GM20431 (cell line): Measurements from ENCODE around the gene SOAT2.
"Not testable (repeated sequence)": the region's sequence is repeated elsewhere in the genome, so short reads cannot be mapped to it uniquely, and the experiment has no call there.

Source experiments
- in situ Hi-C: fragments of 300-500 bp; cut with MseI, MboI; formaldehyde crosslinking; loops from one replicate; pipeline ENCODE4 v1.15.0; 2020; ENCODE audit warnings: low sequenced_read_pairs; ENCODE audit not compliant: unreplicated experiment

SOAT2 gene

DNA sequence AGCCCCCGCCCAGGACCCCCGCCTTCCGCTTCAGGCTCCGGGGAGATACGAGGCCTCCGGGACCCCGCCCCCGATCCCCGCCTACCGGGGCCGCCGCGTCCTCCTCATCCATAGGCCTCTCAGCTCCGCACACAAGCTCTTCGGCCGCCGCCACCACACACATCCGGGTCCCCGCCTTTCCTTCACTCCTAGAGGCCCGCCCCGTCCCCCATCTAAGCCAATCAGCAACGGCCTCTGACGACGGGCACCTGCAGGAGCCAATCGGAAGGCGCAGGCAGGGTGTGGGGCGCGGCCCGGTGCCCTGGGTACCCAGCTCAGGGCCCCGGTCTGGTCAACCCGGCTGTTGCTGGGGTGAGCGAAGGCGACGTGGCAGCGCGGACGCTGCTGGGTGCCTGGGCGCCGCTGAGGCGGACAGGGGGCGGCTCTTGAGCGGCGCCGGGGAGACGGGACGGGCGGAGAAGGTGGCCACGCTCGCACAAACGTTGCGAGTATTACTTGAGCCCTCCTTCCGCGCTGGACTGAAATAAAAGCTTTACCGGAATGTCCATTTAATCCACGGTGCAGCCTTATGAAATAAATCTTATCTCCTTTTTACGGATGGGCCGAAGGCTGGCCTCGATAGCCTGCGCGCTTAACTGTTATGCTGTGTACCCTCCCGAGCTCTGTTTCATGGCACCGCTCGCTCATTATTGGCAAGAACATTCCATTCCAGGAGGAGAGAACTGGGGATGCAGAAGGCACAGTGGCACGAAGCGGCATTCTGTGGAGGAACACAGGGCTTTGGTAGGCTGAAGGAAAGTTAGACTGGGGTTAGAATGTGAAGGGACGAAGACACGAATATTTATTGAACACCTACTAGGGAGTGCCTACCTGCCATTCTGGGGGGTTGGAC lies 23.8 kb upstream of the SOAT2 start, which contains the start of gene SPRYD3:
SPRYD3 (minus strand) TSS at position 165 of the 892 bp plus-strand sequence; CDS start at position 108, 57 bp downstream.
- in situ Hi-C loops = no loop called here

DNA sequence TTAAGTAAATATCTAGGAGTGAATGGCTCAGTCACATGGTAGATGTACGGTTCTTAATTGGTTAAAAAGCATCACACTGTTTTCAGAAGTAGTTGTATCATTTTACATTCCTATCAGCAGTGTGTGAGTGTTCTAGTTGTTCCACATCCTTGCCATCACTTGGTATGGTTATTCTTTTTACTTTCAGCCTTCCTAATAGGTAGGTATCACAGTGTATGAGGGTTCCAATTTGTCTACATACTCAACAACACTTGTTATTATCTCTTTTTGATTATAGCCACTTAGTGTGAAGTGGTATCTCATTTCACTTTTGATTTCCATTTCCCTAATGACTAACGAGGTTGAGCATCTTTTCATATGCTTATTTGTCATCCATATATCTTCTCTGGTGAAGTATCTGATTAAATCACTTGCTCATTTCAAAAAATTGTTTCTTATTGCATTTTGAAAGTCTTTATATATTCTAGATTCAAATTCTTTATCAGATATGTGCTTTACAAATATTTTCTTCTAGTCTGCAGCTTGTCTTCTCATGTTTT lies 20.6 kb upstream of the SOAT2 start:
- in situ Hi-C loops = no loop called here

DNA sequence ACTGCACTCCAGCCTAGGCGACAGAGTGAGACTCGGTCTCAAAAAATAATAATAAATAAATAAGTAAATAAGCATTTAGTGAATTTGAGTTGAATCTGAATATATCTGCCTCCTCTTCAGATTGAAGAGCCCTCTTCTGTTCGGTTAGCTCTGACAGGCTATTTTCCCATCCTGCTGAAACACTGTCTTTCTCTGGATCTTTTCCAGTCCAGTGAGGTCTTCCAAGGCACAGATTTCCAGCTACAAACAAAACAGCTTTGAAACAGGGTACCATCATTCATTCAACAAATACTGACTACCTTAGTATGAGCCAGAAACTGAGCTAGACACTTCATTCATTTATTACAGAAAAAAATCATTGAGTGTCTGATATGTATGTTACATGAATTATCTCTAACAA lies 16.9 kb upstream of the SOAT2 start:
- in situ Hi-C loops = no loop called here

DNA sequence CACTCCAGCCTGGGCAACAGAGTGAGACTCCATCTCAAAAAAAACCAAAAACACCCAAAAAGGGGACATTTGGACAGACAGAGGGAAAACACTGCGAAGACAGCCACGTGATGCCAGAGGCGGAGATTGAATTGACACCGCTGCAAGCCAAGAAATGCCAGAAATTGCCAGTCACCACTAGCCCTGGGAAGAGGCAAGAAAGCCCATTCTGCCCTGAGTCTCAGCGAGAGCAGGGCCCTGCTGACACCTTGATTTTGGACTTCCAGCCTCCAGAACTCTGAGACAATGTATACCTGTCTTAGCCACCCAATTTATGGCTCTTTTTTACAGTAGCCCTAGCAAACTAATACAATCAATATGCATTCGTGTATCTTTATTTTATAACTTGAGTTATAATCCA lies 13.2 kb upstream of the SOAT2 start:
- in situ Hi-C loops = no loop called here

DNA sequence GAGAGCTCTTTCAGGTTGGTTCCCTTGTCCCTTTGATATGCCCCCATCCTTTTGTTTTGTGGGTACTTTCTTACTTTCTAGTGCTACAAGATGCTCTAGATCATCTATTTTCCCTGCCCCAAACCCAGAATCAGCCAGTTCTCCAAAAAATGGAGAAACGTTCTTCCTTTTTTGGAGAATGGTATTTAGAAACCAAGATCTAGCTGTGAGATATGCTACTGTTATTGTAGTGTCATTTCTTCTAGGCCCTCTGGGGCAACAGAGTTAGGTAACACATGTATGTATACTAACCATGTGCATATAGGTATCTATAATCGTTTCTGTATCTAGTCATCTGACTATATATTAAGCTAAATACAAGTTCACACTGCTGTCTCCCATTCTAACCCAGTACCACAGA lies 12.7 kb upstream of the SOAT2 start:
- in situ Hi-C loops = no loop called here

DNA sequence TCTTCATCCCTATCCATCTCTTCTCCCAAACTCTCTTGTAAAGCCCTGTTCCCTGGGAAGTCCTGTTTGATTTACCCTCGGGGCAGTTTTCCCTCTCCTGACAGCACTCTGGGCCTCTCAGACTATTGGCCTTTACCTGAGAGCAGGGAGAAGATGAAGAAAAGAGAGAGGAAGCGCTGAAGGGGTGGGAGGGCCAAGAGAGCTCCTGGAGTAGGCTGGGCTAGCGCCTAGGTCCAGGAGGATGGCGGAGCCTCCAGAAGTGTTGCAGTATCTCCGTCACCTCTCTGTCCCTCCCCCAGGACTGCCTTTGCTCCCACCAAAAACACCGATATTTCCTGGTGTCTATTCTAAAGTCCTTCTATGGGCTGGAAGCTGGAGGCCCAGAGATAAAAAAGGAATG lies 11.5 kb upstream of the SOAT2 start:
- in situ Hi-C loops = no loop called here

DNA sequence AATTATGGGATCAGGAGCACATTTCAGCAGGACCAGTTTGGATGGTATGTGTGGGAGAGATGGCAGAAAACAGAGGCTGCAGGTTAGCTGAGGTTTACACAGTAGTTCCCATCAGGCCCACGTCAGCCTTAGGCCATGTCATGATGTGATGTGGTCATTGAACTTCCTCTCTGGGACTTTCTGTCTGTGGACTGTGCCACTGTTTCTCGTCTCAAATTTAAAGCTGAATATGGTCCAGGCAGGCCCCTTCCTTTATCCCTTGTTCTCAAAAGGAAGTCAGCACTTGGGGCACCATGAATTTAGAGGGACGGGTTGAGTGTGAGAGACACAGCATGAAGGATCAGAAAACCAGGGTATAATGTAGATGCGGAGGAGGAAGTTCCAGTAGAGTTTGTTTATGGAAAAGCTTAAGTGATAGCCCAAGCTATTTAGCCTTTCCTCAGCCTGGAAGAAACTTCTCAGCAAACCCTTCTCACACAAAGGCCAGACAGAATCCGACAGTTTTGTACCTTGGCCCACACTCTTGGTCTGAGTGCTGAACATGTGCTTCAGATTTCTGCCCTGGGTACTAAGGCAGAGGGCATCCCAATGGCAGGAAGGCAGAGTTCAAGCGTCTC lies 9.4 kb upstream of the SOAT2 start:
- in situ Hi-C loops = no loop called here

DNA sequence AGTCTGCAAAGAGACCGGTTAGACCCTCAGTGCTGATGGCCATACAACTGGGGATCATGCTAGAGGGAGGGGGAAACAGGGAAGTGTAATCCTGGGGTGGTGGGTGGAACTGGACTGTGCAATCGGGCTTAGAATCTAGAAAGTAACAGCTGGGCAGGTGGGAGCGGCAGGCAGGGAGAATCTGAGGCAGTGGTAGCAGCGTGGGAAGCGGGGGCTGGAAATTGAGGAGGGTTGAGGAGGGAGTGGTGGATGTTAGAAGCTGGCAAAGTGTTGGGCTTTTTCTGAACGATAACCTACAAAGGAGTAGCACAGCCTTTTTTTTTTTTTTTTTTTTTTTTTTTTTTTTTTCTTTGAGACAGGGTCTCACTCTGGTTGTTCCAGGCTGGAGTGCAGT lies 8.9 kb upstream of the SOAT2 start:
- in situ Hi-C loops = no loop called here

DNA sequence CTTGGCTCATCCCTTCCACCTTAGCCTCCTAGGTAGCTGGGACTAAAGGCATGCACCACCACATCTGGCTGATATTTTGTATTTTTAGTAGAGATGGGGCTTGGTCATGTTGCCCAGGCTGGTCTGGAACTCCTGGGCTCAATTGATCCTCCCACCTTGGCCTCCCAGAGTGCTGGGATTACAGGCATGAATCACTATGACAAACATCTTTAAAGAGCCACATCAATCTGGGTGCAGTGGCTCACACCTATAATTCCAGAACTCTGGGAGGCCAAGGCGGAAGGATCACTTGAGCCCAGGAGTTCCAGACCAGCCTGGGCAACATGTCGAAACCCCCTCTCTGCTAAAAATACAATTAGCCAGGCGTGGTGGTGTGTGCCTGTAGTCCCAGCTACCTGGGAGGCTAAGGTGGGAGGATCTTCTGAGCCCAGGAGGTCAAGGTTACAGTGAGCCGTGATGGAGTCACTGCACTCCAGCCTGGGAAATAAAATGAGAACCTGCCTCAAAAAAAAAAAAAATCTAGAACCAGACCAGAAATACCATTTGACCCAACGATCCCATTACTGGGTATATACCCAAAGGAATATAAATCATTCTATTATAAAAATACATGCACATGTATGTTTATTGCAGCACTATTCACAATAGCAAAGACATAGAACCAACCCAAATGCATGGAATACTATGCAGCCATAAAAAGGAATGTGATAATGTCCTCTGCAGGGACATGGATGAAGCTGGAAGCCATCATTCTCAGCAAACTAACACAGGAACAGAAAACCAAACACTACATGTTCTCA lies 8.3 kb upstream of the SOAT2 start:
- in situ Hi-C loops = not testable (repeated sequence)

DNA sequence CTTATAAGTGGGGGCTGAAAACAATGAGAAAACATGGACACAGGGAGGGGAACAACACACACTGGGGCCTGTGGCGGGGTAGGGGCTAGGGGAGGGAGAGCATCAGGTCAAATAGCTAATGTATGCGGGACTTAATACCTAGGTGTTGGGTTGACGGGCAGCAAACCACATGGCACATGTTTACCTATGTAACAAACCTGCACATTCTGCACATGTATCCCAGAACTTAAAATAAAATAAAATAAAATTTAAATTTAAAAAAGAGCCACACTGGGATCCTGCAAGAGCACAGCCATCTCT lies 7.7 kb upstream of the SOAT2 start:
- in situ Hi-C loops = not testable (repeated sequence)

DNA sequence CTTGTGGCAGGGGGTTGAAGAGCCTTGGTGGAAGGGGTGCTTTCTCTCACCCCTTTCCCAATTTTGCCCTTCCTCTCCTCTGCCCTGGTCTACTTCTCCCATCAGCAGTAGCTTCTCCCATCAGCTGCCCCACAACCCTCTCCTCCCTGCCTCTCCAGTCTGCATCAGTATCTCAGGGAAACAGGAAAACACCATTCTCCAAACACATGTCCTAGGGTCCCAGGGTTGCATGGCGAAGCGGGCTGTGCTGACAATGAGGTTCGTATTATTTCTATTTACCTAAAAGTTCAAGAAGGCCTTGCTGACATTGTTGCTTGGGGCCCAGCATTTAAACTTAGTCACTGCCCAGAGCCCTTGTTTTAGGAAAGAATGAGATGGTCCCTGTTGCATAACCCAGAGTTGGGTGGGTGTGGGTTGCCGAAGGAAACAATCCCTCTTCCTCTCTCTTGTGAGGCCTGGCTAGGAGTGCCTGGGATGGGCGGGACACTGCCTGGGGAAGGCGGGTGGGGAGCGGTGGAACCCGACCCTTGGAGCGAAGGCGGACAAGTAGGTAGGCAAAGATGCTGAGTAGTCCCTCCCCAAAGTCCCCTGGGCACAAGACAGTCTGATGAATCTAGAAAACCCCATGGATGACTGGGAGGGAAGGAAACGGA lies 7.1 kb upstream of the SOAT2 start:
- in situ Hi-C loops = no loop called here

DNA sequence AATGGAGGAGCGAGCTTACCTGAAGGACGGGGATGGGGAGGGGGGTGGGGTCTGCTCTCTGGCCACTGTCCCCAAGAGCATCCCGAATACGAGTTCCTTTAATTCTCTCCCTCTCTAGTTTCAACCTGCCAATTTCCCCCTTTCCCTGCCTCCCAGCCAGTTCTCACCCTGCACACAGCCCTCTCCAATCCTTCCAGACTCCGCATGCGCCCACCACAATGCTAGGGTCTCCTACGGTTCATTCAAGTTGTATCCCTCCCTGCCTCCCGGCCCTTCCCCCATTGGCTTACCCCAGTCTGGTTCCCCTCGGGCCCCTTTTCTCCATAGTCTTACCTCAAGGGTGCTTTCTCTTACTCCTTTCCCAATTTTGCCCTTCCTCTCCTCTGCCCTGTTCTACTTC lies 6.5 kb upstream of the SOAT2 start:
- in situ Hi-C loops = no loop called here

DNA sequence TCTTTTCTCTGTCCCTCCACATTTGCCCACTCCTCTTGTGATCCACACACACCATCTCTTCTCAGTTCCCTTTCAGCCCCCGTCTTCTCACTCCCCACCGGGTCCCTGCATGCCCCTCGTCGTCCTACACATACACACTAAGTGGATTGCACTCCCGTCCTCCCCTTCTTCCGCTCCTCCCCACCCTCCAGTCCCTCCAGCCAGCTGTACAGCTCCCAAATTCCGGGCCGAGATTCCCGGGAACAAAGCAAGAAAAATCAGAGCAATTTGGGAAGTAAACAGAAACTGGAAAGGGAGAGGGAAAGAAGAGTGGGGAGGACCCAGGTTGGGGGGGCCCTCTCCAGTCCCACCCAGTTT lies 6.1 kb upstream of the SOAT2 start:
- in situ Hi-C loops = no loop called here

DNA sequence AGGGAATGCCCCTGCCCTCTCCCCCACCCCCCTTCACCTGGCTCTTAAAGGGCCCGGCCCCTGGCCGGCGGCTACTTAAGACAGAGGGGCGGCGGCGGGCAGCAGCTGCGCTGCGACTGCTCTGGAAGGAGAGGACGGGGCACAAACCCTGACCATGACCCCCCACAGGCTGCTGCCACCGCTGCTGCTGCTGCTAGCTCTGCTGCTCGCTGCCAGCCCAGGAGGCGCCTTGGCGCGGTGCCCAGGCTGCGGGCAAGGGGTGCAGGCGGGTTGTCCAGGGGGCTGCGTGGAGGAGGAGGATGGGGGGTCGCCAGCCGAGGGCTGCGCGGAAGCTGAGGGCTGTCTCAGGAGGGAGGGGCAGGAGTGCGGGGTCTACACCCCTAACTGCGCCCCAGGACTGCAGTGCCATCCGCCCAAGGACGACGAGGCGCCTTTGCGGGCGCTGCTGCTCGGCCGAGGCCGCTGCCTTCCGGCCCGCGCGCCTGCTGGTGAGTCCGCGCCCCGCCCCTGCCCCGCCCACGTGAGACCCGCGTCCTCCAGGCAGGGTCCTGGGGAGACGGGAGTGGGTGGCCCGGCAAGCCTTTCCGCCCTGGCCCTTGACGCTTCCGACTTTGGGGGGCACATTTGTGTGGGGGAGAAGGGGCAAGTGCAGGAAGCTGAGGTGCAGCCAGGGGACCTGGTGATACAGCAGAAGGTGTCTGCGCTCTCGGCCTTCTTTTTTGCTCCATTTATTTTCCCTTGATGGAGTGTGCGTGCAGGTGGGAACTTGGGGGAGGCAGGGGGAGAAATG lies 5.5 kb upstream of the SOAT2 start, which contains the start of gene IGFBP6:
IGFBP6 (plus strand) TSS at position 104 of the 790 bp plus-strand sequence; CDS start at position 155, 51 bp downstream.
- in situ Hi-C loops = no loop called here

DNA sequence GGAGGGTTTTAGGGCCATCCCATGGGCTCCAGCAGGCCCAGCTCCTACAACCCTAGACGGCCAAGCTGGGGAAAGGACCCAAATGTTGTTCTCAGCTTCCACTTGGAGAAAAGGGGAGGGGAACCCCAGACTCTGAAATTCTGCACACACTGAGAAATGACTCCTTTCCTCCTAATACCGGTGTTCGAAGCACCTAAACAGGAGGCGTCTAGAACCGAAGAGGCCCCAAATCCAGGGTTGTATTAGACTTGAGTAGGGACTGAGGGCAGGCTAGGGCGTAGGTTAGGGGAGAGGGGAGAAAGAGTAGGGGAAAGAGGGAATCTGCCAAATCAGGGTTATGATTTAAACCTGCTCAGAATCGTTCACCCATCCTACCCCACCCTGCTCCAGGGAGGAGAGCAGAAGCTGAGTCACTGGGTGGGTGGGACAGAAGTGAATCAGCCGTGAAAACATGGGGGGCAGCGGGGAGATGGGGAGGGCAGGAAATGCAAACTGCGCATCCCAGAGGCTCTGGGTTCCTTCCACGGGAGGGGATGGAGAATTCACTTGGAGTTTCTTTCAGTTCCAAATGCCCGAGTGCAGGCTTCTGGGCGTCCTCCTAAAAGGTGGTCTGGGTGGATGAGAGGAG lies 4.8 kb upstream of the SOAT2 start:
- in situ Hi-C loops = no loop called here

DNA sequence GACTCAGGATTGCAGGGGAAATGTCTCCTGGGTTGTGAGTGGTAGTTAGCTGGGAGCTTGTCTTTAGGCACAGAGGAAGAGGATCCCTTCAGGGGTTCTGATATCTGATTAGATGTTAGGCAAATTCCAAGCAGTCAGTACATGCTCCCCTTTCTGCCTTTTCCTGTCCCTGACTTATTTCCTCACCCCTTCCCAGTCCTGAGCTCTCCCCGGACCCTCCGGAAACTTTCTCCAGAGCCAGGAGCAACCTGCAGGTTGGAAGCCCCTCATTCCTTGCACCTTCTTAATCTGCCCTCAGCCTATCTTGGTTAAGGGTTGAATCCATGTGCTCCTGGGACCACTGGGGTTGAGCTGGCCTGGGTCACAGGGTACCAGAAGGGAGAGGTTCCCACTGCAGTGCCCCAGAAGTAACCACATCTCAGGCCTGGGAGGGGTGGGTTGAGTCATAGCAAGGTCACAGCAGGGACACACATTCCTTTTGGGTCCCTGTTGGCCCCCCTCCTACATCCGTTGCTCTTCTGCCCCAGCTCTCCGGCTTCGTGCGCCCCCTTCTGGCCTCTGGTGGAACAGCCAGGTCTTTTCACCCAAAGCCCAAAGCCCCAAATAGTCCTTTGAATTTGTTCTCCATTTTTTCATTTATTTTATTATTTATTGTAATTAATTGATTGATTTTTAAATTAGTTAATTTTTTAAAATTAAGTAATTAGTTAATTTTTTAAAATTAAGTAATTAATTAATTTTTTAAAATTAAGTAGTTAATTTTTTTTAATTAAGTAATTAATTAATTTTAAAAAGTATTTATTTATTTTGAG lies 4.0 kb upstream of the SOAT2 start:
- in situ Hi-C loops = no loop called here

DNA sequence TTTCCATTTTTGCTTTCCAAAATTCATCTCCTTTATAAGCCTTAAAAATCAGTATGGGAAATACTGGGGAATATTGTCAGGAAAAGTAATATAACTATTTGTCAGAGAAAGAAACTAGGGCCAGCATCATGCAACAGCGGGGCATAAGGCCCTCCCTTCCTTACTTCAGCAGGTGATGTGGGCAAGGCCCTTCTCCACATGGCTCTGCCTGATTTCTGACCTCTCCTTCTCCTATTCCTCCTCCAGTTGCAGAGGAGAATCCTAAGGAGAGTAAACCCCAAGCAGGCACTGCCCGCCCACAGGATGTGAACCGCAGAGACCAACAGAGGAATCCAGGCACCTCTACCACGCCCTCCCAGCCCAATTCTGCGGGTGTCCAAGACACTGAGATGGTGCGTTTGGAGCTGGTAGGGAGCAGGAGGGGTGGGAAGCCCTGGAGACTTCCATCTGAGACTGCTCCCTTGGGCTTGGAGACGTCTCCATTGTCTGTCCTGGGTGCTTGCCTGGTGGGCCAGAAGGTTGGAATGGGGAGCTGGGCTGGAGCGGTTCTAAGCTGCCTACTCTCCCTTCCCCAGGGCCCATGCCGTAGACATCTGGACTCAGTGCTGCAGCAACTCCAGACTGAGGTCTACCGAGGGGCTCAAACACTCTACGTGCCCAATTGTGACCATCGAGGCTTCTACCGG lies 2.7 kb upstream of the SOAT2 start:
- in situ Hi-C loops = no loop called here

DNA sequence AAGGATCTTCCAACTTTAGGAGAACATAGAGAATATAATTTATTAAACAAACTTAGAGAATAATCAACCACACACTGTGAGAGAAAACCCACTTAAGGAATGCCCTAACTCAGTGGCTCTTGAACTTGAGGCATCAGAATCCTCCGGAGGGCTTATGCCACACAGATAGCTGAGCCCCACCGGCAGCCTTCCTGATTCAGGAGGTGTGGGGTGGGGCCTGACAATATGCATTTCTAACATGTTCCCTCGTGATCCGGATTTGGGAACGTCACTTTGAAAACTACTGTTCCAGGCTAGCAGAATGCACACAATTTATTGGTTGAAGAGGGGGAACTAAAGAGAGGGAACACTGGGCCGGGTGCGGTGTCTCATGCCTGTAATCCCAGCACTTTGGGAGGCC lies 2.0 kb upstream of the SOAT2 start:
- in situ Hi-C loops = no loop called here
